GM04503 (cell line): ENCODE measurements around the gene SRM.
"Not testable (repeated sequence)": the region's sequence is repeated elsewhere in the genome, so short reads cannot be mapped to it uniquely, and the experiment has no call there.

Experiments used
- DNase-seq: peaks from one replicate; pipeline ENCODE4 v3.0.0-alpha.2; 2012; ENCODE audit warnings: low read depth

Gene SRM

DNA sequence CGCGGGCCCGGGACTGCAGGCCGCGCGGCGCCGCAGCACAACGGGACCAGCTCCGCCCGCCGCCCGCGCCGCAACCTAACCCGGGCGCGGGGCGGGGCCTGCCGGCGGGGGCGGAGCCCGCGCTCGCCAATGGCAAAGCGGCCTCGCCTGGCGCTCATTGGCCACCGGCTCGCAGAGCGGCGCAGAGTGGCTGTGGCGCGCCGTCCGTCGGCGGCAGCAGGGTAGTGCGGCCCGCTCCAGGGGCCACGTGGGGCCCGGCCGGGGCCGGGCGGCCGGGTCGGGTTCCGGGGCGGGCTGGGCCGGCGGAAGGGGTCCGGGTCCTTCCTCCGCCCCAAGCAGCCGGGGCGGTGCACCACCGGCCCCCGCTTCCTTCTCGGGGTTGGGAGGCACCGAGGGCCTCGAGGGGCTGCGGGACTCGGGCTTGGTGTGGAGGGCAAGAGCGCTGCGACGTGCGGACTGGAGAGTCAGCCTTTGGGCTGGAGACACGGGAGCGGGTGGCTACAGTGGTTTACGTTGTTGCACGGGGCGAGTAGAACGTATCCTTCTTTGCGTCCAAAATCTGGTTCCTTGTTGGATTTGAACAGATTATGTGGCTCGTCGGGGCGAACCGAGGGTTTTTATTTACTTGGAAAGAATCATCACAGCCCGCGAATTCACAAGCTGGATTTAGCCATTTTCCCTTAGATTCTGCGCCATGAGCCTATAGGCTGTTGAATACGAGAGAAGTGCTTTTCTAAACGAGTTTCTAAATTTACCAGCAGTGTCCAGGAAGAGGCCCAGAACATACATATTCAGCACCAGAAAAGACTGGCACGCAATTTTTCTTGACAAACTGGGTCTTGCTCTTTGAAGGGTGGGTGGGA is at the start of gene SRM:
Gene SRM (minus strand): TSS at position 51 of the 863 bp plus-strand sequence. CDS start 75 bp downstream, outside the sequence.
- peak; percentile 32 for DNase-seq

- no peak for DNase-seq
Observed at GRCh38 chr1:11109047-11109760, 49.4 kb upstream of the SRM start.

DNA sequence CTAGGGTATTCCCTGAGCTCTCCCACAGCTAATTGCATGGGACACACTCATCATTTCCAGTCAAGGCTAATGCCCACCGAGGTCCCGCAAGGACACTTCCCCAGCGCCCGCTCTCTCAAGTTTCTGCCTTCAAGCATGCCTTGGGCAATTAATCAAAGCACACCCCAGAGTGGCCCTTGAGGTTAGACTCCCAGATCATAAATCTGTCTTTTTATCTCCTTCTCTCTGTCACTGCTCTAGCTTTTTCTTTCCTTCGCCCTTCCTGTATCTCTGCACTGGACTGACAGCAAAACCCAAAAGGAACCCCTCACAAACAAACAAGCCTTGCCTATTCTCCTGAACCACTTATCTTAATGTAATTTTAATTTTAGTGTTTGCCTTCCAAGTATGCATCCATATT is 47.8 kb upstream of the SRM start:
- DNase-seq = no peak

DNA sequence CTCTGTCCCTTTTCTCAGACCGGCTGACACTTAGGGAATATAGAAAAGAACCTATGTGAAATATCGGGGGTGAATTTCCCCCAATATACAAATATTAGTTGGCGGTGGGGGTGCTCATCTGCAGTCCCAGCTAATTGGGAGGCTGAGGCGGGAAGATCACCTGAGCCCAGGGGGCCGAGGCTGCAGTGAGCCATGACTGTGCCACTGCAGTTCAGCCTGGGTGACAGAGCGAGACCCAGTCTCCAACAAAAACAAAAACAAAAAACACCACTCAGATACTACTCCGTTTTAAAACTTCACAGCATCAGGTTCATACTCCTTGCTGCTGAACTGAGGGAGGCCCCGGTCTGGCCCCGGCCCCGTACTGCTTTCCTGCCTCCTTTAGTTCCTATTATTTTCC is 45.8 kb upstream of the SRM start:
- DNase-seq = no peak

DNA sequence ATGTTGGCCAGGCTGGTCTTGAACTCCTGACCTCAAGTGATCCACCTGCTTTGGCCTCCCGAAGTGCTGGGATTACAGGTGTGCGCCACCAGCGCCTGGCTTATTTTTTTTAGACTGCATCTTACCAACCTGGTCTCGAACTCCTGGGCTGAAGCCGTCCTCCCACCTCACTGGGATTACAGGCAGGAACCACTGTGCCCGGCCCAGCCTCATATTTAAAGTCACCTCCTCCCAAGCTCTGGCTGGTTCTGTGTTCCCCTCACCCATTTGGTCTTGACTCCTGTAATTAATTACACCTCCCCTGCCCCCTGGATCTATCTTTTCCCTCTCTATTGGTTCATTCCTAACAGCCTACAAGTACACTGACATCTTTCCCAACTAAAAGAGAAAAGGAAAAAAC is 41.5 kb upstream of the SRM start:
- no peak for DNase-seq

- DNase-seq = not testable (repeated sequence)
Observed at GRCh38 chr1:11100806-11101205, 41.0 kb upstream of the SRM start.

- no peak for DNase-seq
Observed at GRCh38 chr1:11100149-11100493, 40.3 kb upstream of the SRM start.

- peak; percentile 34 for DNase-seq
Observed at GRCh38 chr1:11099310-11100148, 39.7 kb upstream of the SRM start, which contains the start of gene EXOSC10. Gene EXOSC10 (minus strand): TSS chr1:11099869. CDS start chr1:11099831, 38 bp downstream.

DNA sequence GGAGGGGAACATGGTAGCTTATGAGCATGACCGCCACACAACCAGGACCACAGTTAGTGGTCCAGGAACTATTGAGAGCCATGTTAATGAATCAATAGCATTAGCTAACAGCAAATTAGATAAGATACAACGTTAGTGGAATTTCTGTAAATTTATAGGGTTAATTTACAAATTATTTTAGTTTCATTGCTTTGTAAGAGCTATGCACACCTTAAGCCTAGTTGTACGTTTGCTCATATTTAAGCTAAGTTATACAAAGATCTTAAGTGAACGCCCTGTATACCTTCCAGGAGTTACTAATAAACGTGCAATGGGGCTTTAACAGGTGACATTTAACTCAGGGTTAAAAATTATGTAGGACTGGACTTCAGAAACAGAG is 39.1 kb upstream of the SRM start:
- DNase-seq = no peak

DNA sequence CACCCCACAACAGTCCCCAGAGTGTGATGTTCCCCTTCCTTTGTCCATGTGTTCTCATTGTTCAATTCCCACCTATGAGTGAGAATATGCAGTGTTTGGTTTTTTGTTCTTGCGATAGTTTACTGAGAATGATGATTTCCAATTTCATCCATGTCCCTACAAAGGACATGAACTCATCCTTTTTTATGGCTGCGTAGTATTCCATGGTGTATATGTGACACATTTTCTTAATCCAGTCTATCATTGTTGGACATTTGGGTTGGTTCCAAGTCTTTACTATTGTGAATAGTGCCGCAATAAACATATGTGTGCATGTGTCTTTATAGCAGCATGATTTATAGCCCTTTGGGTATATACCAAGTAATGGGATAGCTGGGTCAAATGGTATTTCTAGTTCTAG is 24.0 kb upstream of the SRM start:
- DNase-seq = not testable (repeated sequence)

- no peak for DNase-seq
Observed at GRCh38 chr1:11080931-11081330, 21.1 kb upstream of the SRM start.

DNA sequence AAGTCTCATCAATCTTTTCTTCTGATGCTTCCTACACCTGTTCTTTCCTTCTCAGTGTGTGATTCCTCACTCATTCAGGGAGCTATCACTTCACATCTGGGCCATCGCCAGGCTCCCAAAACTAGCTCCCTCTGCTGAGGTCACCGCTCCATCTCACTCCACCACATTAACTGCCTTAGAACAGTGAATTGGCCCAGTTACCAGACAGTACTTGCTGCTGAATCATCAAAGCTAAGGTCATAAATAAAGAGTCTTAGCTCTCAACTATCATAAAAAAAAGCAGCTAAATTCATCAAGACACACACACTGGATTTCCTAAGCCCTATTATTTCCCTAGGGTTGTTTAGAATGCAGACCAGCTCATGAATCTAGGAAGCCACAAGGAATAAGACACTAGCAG is 18.8 kb upstream of the SRM start:
- DNase-seq = peak; percentile 95

GRCh38 chr1:11073398-11073797 is 13.6 kb upstream of the SRM start:
- DNase-seq = not testable (repeated sequence)

GRCh38 chr1:11072216-11072917 is 12.5 kb upstream of the SRM start:
- DNase-seq = no peak

DNA sequence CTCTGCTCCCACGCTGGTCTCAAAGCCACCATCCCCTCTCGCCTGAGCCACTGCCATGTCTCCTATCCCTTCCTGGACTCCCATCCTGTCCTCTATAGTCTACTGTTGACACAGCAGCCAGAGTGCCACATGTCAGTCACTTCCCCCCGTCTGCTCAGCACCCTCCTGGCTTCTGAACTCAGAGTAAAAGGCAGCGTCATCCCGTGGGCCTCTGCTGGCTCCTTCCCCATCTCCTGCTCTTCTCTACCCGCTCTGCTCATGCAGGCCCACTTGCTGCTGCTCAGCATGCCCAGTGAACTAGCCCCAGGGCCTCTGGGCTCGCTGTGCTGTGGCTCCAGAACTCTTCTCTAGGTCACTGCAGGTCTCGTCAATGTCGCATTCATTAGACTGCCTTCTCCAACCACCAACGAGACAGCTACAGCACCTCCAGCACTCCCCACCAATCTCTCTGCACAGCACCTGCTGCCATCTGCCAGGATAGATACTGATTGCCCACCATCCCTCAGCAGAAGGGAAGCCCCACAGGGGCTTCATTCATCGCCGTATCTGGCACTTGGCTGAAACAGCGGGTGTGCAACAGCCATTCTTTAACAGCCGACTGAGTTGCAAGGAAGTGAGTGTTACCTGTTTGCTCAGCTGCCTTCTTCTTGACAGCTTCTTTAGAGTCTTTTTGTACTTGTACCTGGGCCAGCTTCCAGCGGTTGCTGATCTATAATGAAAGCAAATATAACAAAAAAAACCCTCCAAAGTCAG is 11.8 kb upstream of the SRM start:
- DNase-seq = no peak

- DNase-seq = no peak
Observed at GRCh38 chr1:11070876-11071275, 11.1 kb upstream of the SRM start.

- DNase-seq = no peak
Observed at GRCh38 chr1:11068600-11069473, 9.0 kb upstream of the SRM start.

- DNase-seq = no peak
Observed at GRCh38 chr1:11067716-11068599, 8.1 kb upstream of the SRM start.

GRCh38 chr1:11065796-11066195 is 6.0 kb upstream of the SRM start:
- DNase-seq = no peak
